ACC112 (cell line): ENCODE results near the gene JAK3.

Source experiments
- H2AFZ ChIP-seq: fragments of 200-600 bp; sonication (generic); one replicate; pipeline ENCODE4 v1.6.0; 2017; ENCODE audit warnings: antibody characterized with exemption, low read length; ENCODE audit not compliant: unreplicated experiment
- H3K27ac ChIP-seq: fragments of 200-600 bp; sonication (generic); 2 replicates; pipeline ENCODE4 v1.5.1; 2014; ENCODE audit warnings: low read depth, mild to moderate bottlenecking, antibody characterized with exemption, low read length, moderate library complexity
- H3K27me3 ChIP-seq: fragments of 200-600 bp; sonication (generic); 2 replicates; pipeline ENCODE4 v1.6.1; 2014; ENCODE audit warnings: mild to moderate bottlenecking, antibody characterized with exemption, low read length, moderate library complexity, mixed read lengths; ENCODE audit not compliant: insufficient read depth
- H3K36me3 ChIP-seq: fragments of 200-600 bp; sonication (generic); 2 replicates; pipeline ENCODE4 v1.6.1; 2016; ENCODE audit warnings: mild to moderate bottlenecking, antibody characterized with exemption, low read length, moderate library complexity, mixed read lengths; ENCODE audit not compliant: insufficient read depth
- H3K4me1 ChIP-seq: fragments of 200-600 bp; sonication (generic); one replicate; pipeline ENCODE4 v1.6.1; 2016; ENCODE audit warnings: low read length, mixed read lengths; ENCODE audit not compliant: insufficient read depth, unreplicated experiment, control insufficient read depth
- H3K4me3 ChIP-seq: fragments of 200-600 bp; sonication (generic); 2 replicates; pipeline ENCODE4 v1.5.1; 2014; ENCODE audit warnings: mild to moderate bottlenecking, low read depth, low read length
- H3K79me2 ChIP-seq: fragments of 200-600 bp; sonication (generic); one replicate; pipeline ENCODE4 v1.6.0; 2016; ENCODE audit warnings: low read length; ENCODE audit not compliant: control insufficient read depth, unreplicated experiment, insufficient read depth

The JAK3 gene

GRCh38 chr19:17874758-17875135, 27.0 kb upstream of the JAK3 start:
- Histone ChIP-seq H3K36me3 (no peaks in the 10 kb centered on the region), H3K79me2 (no peaks in the 10 kb centered on the region), H3K27me3 (peaks cover 39% of the 10 kb centered on the region), H2AFZ (no peak overlapping the region), H3K4me1 (no peaks in the 10 kb centered on the region), H3K4me3 (no peak overlapping the region), H3K27ac (no peak overlapping the region)

GRCh38 chr19:17873786-17874757, 26.3 kb upstream of the JAK3 start:
- H3K27me3 ChIP-seq, result peaks cover 43% of the 10 kb centered on the region
- no peak overlapping the region for H2AFZ ChIP-seq
- H3K4me3 ChIP-seq, result no peak overlapping the region
- no peak overlapping the region for H3K27ac ChIP-seq
- no peaks in the 10 kb centered on the region for H3K36me3 ChIP-seq
- H3K4me1 ChIP-seq, result no peaks in the 10 kb centered on the region
- no peaks in the 10 kb centered on the region for H3K79me2 ChIP-seq

- Histone ChIP-seq H3K27ac (no peak overlapping the region), H3K36me3 (no peaks in the 10 kb centered on the region), H3K79me2 (no peaks in the 10 kb centered on the region), H2AFZ (no peak overlapping the region), H3K27me3 (peaks cover 44% of the 10 kb centered on the region), H3K4me3 (no peak overlapping the region), H3K4me1 (no peaks in the 10 kb centered on the region)
These were observed 24.6 kb upstream of the JAK3 start for GRCh38 chr19:17872251-17873001.

GRCh38 chr19:17871878-17872250, 24.1 kb upstream of the JAK3 start, which contains the start of gene SLC5A5:
Gene SLC5A5 (plus strand): TSS chr19:17871945. CDS start chr19:17872320, 375 bp downstream.
- peaks cover 44% of the 10 kb centered on the region for H3K27me3 ChIP-seq

GRCh38 chr19:17871032-17871877, 23.5 kb upstream of the JAK3 start:
- Histone ChIP-seq H3K79me2 (no peaks in the 10 kb centered on the region), H3K4me1 (no peaks in the 10 kb centered on the region), H2AFZ (no peak overlapping the region), H3K27me3 (peaks cover 44% of the 10 kb centered on the region), H3K27ac (no peak overlapping the region), H3K4me3 (no peak overlapping the region), H3K36me3 (no peaks in the 10 kb centered on the region)

More at GRCh38 chr19:17871878-17872250, 24.1 kb upstream of the JAK3 start, which contains the start of gene SLC5A5:
- Histone ChIP-seq H3K4me1 (no peaks in the 10 kb centered on the region), H3K36me3 (no peaks in the 10 kb centered on the region), H2AFZ (no peak within 1 kb of the TSS), H3K27ac (no peak within 1 kb of the TSS), H3K4me3 (no peak within 1 kb of the TSS), H3K79me2 (no peaks in the 10 kb centered on the region)

- no peak overlapping the region for H2AFZ ChIP-seq
- H3K4me1 ChIP-seq, result no peaks in the 10 kb centered on the region
- H3K27ac ChIP-seq, result no peak overlapping the region
- H3K79me2 ChIP-seq, result no peaks in the 10 kb centered on the region
- no peaks in the 10 kb centered on the region for H3K36me3 ChIP-seq
- H3K27me3 ChIP-seq, result peaks cover 41% of the 10 kb centered on the region
- no peak overlapping the region for H3K4me3 ChIP-seq
These were observed 21.4 kb upstream of the JAK3 start for GRCh38 chr19:17869114-17869608.

- Histone ChIP-seq H3K4me3 (no peak overlapping the region), H3K4me1 (no peaks in the 10 kb centered on the region)
These were observed 20.9 kb upstream of the JAK3 start for GRCh38 chr19:17868669-17869068.

GRCh38 chr19:17866964-17867486, 19.2 kb upstream of the JAK3 start:
- Histone ChIP-seq H3K79me2 (peaks cover 10% of the 10 kb centered on the region), H3K27me3 (peaks cover 24% of the 10 kb centered on the region; the same call in 1 of the 2 replicates), H3K4me1 (no peaks in the 10 kb centered on the region), H2AFZ (no peak overlapping the region), H3K27ac (no peak overlapping the region), H3K4me3 (no peak overlapping the region), H3K36me3 (peaks cover 7% of the 10 kb centered on the region; the same call in 1 of the 2 replicates)

More at GRCh38 chr19:17868669-17869068, 20.9 kb upstream of the JAK3 start:
- Histone ChIP-seq H3K27ac (no peak overlapping the region), H3K79me2 (no peaks in the 10 kb centered on the region), H2AFZ (no peak overlapping the region), H3K27me3 (peaks cover 38% of the 10 kb centered on the region), H3K36me3 (no peaks in the 10 kb centered on the region)

GRCh38 chr19:17866312-17866963, 18.7 kb upstream of the JAK3 start:
- Histone ChIP-seq H3K4me1 (peaks cover 5% of the 10 kb centered on the region), H3K4me3 (no peak overlapping the region), H3K36me3 (peaks cover 12% of the 10 kb centered on the region; the same call in 1 of the 2 replicates), H2AFZ (no peak overlapping the region), H3K27ac (no peak overlapping the region), H3K27me3 (peaks cover 19% of the 10 kb centered on the region; the same call in 1 of the 2 replicates), H3K79me2 (peaks cover 16% of the 10 kb centered on the region)
